Mammary epithelial cell (primary cell): ENCODE measurements around the gene KICS2.
"Not testable (repeated sequence)": the region's sequence is repeated elsewhere in the genome, so short reads cannot be mapped to it uniquely, and the experiment has no call there.

Experiments
- CTCF ChIP-seq, 2 donors: IDR thresholded peaks in 1 of 2; conservative IDR thresholded peaks in 1 of 2; 2 replicates each; pipeline ENCODE4 v1.5.1; 2011 to 2012; ENCODE audit warnings: inconsistent platforms in 2 of 2, low read length in 2 of 2, mild to moderate bottlenecking in 2 of 2, control low read depth in 1 of 2, low read depth in 1 of 2; ENCODE audit not compliant: insufficient read depth in 1 of 2; ENCODE audit errors: extremely low read depth in 1 of 2
- EZH2 ChIP-seq: IDR thresholded peaks from 2 replicates; pipeline ENCODE4 v1.6.1; 2012; ENCODE audit warnings: low read length, inconsistent platforms, borderline replicate concordance

GRCh38 chr12:64195841-64196240 is 26.3 kb downstream of the KICS2 start:
- TF ChIP-seq CTCF (conservative IDR thresholded peaks at IDR 0.05 in 1 of 2, IDR thresholded peaks at IDR 0.05 in 1 of 2; ENCODE audit: extremely low read depth in 1 of 2, insufficient read depth in 1 of 2, low read depth in 1 of 2, low read length in 2 of 2); EZH2: not testable (repeated sequence)
